Measurements from ENCODE around the gene SUFU. TPM values are rescaled to one million over a fixed set of nuclear protein-coding genes. Genes with fewer than 3 reads are reported as not detected.

The SUFU gene
- total and polyA plus RNA-seq, 4 donors: 1.8 to 3.8 (median 2.9) TPM

DNA sequence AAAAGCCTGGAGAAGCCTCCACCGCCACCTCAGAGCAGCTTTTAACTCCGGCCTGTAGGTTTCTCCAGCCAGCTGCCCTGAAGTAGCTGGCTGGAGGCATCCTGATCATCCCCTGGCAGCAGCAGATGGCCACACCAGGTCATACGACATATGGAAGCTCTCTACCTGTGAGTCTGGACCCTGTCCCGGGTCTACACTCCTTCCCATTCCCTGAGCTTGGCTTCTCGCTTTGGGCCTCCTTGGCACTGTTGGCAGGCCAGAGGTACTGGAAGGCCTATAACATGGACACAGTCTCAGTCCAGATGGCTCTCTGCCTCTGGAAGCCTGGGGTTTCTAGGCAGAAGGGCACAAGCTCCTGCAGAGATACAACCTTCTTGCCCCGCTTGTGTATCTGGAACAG, 97.0 kb downstream of the SUFU start:
- Histone ChIP-seq H3K4me1 (ENCODE audit: control insufficient read depth in 4 of 4, insufficient read depth in 4 of 4, low read length in 3 of 4) (peaks cover 16 to 29% (median 20%) of the 10 kb centered on the region in 4 donors), H3K27me3 (ENCODE audit: control insufficient read depth in 4 of 4, insufficient read depth in 4 of 4, low read length in 3 of 4) (no peaks in the 10 kb centered on the region), H3K9me3 (ENCODE audit: control insufficient read depth in 4 of 4, low read length in 3 of 4) (no peaks in the 10 kb centered on the region), H3K36me3 (ENCODE audit: control insufficient read depth in 4 of 4, insufficient read depth in 3 of 4, low read depth in 1 of 4, low read length in 3 of 4) (peaks cover 0 to 19% (median 9%) of the 10 kb centered on the region in 4 donors), H3K27ac (ENCODE audit: low read depth in 1 of 2, low read length in 2 of 2) (no peak overlapping the region), H3K4me3 (ENCODE audit: low read depth in 1 of 3, low read length in 3 of 3) (no peak overlapping the region), H3K9ac (ENCODE audit: low read depth in 1 of 2, low read length in 2 of 2) (no peak overlapping the region)
- TF ChIP-seq CTCF (IDR thresholded peaks at IDR 0.05; ENCODE audit: low read depth, low read length, missing input control): no peak
- TF ChIP-seq EGR1 (IDR thresholded peaks at IDR 0.05; ENCODE audit: low read depth in 2 of 2): no peak
- no peak for TF ChIP-seq JUND (IDR thresholded peaks at IDR 0.05)
- TF ChIP-seq YY1 (IDR thresholded peaks at IDR 0.05): no peak
- TF ChIP-seq GABPA (IDR thresholded peaks at IDR 0.05 in 1 of 2, conservative IDR thresholded peaks at IDR 0.05 in 1 of 2): no peak
- WGBS: 95% methylated on average over 6 of the region's 6 CpGs
- DNase-seq (ENCODE audit: low spot score): no peak

GRCh38 chr10:102601639-102602038, 97.9 kb downstream of the SUFU start:
- no peak overlapping the region for H3K27ac ChIP-seq (ENCODE audit: low read depth in 1 of 2, low read length in 2 of 2)
- WGBS: 94% methylated on average over 9 of the region's 9 CpGs

GRCh38 chr10:102602272-102603045, 98.7 kb downstream of the SUFU start:
- Histone ChIP-seq H3K9me3 (ENCODE audit: control insufficient read depth in 4 of 4, low read length in 3 of 4) (no peaks in the 10 kb centered on the region), H3K9ac (ENCODE audit: low read depth in 1 of 2, low read length in 2 of 2) (no peak overlapping the region), H3K27me3 (ENCODE audit: control insufficient read depth in 4 of 4, insufficient read depth in 4 of 4, low read length in 3 of 4) (no peaks in the 10 kb centered on the region), H3K4me1 (ENCODE audit: control insufficient read depth in 4 of 4, insufficient read depth in 4 of 4, low read length in 3 of 4) (peaks cover 7 to 14% (median 8%) of the 10 kb centered on the region in 4 donors), H3K4me3 (ENCODE audit: low read depth in 1 of 3, low read length in 3 of 3) (no peak overlapping the region), H3K27ac (ENCODE audit: low read depth in 1 of 2, low read length in 2 of 2) (no peak overlapping the region), H3K36me3 (ENCODE audit: control insufficient read depth in 4 of 4, insufficient read depth in 3 of 4, low read depth in 1 of 4, low read length in 3 of 4) (peaks cover 0 to 19% (median 9%) of the 10 kb centered on the region in 4 donors)
- 86% methylated on average over 4 of the region's 4 CpGs for WGBS
- no peak for DNase-seq (ENCODE audit: low spot score)
- TF ChIP-seq SP1 (IDR thresholded peaks at IDR 0.05): no peak
- TF ChIP-seq RAD21 (IDR thresholded peaks at IDR 0.05): no peak
- TF ChIP-seq, protein P1, sequence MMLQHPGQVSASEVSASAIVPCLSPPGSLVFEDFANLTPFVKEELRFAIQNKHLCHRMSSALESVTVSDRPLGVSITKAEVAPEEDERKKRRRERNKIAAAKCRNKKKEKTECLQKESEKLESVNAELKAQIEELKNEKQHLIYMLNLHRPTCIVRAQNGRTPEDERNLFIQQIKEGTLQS (IDR thresholded peaks at IDR 0.05): no peak
- TF ChIP-seq REST (IDR thresholded peaks at IDR 0.05): no peak
- TF ChIP-seq RXRA (IDR thresholded peaks at IDR 0.05): no peak
- no peak for TF ChIP-seq NR2F2 (IDR thresholded peaks at IDR 0.05)
- TF ChIP-seq ZBTB33 (IDR thresholded peaks at IDR 0.05): no peak
- no peak for TF ChIP-seq GABPA (IDR thresholded peaks at IDR 0.05 in 1 of 2, conservative IDR thresholded peaks at IDR 0.05 in 1 of 2)

More at GRCh38 chr10:102601639-102602038, 97.9 kb downstream of the SUFU start:
- no peak overlapping the region for H3K9ac ChIP-seq (ENCODE audit: low read depth in 1 of 2, low read length in 2 of 2)
- no peak overlapping the region for H3K4me3 ChIP-seq (ENCODE audit: low read depth in 1 of 3, low read length in 3 of 3)
- TF ChIP-seq GABPA (IDR thresholded peaks at IDR 0.05 in 1 of 2, conservative IDR thresholded peaks at IDR 0.05 in 1 of 2): no peak
- no peak for TF ChIP-seq TAF1 (conservative IDR thresholded peaks at IDR 0.05)
- H3K27me3 ChIP-seq (ENCODE audit: control insufficient read depth in 4 of 4, insufficient read depth in 4 of 4, low read length in 3 of 4): no peaks in the 10 kb centered on the region
- H3K36me3 ChIP-seq (ENCODE audit: control insufficient read depth in 4 of 4, insufficient read depth in 3 of 4, low read depth in 1 of 4, low read length in 3 of 4): peaks cover 0 to 19% (median 9%) of the 10 kb centered on the region in 4 donors
- peaks cover 12 to 21% (median 15%) of the 10 kb centered on the region in 4 donors for H3K4me1 ChIP-seq (ENCODE audit: control insufficient read depth in 4 of 4, insufficient read depth in 4 of 4, low read length in 3 of 4)
- DNase-seq (ENCODE audit: low spot score): no peak
- no peaks in the 10 kb centered on the region for H3K9me3 ChIP-seq (ENCODE audit: control insufficient read depth in 4 of 4, low read length in 3 of 4)
